Measurements from ENCODE around the gene GNAI3. TPM values are rescaled to one million over a fixed set of nuclear protein-coding genes. Genes with fewer than 3 reads are reported as not detected.

GNAI3 gene
- total RNA-seq (1 to 10 TPM; 5.1 to 5.4 TPM), total RNA-seq (85.2 to 259 (median 152) reads per million in 172 experiments)
- polyA plus RNA-seq (2013, experiment 1 of 2), result 5.8 TPM
- polyA plus RNA-seq (2013, experiment 2 of 2), result 6.0 TPM

- no peaks in the 10 kb centered on the region for H3K9me3 Mint-ChIP-seq
- POLR2A ChIA-PET, result interaction anchor here (0.6 to 2.8 kb wide), 49 partner anchors 10 to 857 kb away, joined by 3 to 52 read pairs (median 5); partner anchors contain the start of genes AHCYL1, AMIGO1, AMPD2 and ATXN7L2
- H3K27ac ChIP-seq (ENCODE audit: low read depth in 1 of 2, low read length in 2 of 2), result peak within 1 kb of the TSS; percentile 87 to 92
- peaks cover 22% of the 10 kb centered on the region for H3K36me3 Mint-ChIP-seq (ENCODE audit: low read depth)
- intact Hi-C loops (cut with DNase I, micrococcal nuclease), result loop anchor here (1.0 to 5.0 kb wide), 3 partner anchors 73 to 121 kb away; partner anchors contain the start of gene PSMA5 (in 1 of the 2)
- TF ChIP-seq, protein P1, sequence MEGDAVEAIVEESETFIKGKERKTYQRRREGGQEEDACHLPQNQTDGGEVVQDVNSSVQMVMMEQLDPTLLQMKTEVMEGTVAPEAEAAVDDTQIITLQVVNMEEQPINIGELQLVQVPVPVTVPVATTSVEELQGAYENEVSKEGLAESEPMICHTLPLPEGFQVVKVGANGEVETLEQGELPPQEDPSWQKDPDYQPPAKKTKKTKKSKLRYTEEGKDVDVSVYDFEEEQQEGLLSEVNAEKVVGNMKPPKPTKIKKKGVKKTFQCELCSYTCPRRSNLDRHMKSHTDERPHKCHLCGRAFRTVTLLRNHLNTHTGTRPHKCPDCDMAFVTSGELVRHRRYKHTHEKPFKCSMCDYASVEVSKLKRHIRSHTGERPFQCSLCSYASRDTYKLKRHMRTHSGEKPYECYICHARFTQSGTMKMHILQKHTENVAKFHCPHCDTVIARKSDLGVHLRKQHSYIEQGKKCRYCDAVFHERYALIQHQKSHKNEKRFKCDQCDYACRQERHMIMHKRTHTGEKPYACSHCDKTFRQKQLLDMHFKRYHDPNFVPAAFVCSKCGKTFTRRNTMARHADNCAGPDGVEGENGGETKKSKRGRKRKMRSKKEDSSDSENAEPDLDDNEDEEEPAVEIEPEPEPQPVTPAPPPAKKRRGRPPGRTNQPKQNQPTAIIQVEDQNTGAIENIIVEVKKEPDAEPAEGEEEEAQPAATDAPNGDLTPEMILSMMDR (IDR thresholded peaks at IDR 0.05), result no peak
- no peaks in the 10 kb centered on the region for H3K27me3 ChIP-seq (ENCODE audit: control insufficient read depth in 1 of 2, insufficient read depth in 2 of 2, low read length in 2 of 2)
- peak within 1 kb of the TSS; percentile 99 for H3K4me3 Mint-ChIP-seq
- H3K36me3 ChIP-seq (ENCODE audit: insufficient read depth, low read length), result no peaks in the 10 kb centered on the region
- DNase-seq (peak; percentile 91 to 98 (median 95)), ATAC-seq (ENCODE audit: poor library complexity) (peak; percentile 90)
- peaks cover 21% of the 10 kb centered on the region for H3K4me1 ChIP-seq (ENCODE audit: insufficient read depth, low read length)
- peak within 1 kb of the TSS; percentile 73 for H3K4me3 ChIP-seq (ENCODE audit: low read length)
- H3K27me3 Mint-ChIP-seq, result no peaks in the 10 kb centered on the region
- no peaks in the 10 kb centered on the region for H3K9me3 ChIP-seq (ENCODE audit: control insufficient read depth in 1 of 2, insufficient read depth in 1 of 2, low read length in 2 of 2)
- H3K27ac Mint-ChIP-seq, result peak within 1 kb of the TSS; percentile 97
- H3K4me1 Mint-ChIP-seq (ENCODE audit: low read depth), result peaks cover 57% of the 10 kb centered on the region
- CTCF ChIA-PET, result interaction anchor here (0.6 to 2.7 kb wide), 11 partner anchors 13 to 436 kb away, joined by 3 to 17 read pairs (median 5); partner anchors contain the start of genes AHCYL1, AMPD2, ATXN7L2 and CYB561D1
Observed at GRCh38 chr1:109548321-109549267, at the start of gene GNAI3. Gene GNAI3, plus strand, starts transcription at chr1:109548615. Its CDS starts 106 bp downstream, at chr1:109548721.

DNA sequence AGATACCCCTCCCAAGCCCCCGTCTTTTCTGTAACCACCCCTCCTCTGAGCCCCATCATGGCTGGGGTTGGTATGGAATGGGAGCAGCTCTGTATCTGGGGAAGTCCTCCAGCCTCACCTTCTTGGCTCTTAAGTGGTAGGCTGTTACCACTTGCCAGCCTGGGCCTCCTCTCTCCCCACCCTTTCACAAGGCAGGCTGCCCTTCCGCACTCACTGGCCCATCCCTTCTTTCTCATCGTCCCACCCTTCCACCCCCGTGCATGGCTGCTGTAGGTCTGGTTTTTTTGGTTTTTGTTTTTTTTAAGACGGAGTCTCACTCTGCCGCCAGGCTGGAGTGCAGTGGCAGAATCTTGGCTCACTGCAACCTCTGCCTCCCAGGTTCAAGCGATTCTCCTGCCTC lies 49.3 kb upstream of the GNAI3 start:
- H3K27ac ChIP-seq (ENCODE audit: low read depth in 1 of 2, low read length in 2 of 2), result peak overlapping the region; percentile 90 to 94
- Mint-ChIP-seq H3K4me3 (peak overlapping the region; percentile 20), H3K4me1 (ENCODE audit: low read depth) (peaks cover 93% of the 10 kb centered on the region), H3K36me3 (ENCODE audit: low read depth) (peaks cover 69% of the 10 kb centered on the region), H3K27me3 (no peaks in the 10 kb centered on the region), H3K27ac (peak overlapping the region; percentile 95), H3K9me3 (no peaks in the 10 kb centered on the region)
- H3K36me3 ChIP-seq (ENCODE audit: insufficient read depth, low read length), result peaks cover 51% of the 10 kb centered on the region
- no peak for DNase-seq
- TF ChIP-seq, protein P1 (IDR thresholded peaks at IDR 0.05), result no peak
- peaks cover 99% of the 10 kb centered on the region for H3K4me1 ChIP-seq (ENCODE audit: insufficient read depth, low read length)
- intact Hi-C loops (cut with DNase I, micrococcal nuclease), result no loop called here
- no peaks in the 10 kb centered on the region for H3K27me3 ChIP-seq (ENCODE audit: control insufficient read depth in 1 of 2, insufficient read depth in 2 of 2, low read length in 2 of 2)
- POLR2A ChIA-PET, result interaction anchor here (0.9 to 22.6 kb wide), 5 partner anchors 9 to 141 kb away, joined by 3 to 318 read pairs (median 7); partner anchors contain the start of genes AMIGO1 and ATXN7L2
- no peaks in the 10 kb centered on the region for H3K9me3 ChIP-seq (ENCODE audit: control insufficient read depth in 1 of 2, insufficient read depth in 1 of 2, low read length in 2 of 2)
- no peak for ATAC-seq (ENCODE audit: poor library complexity)
- CTCF ChIA-PET, result interaction anchor here (0.7 to 24.2 kb wide), 6 partner anchors 8 to 101 kb away, joined by 3 to 474 read pairs (median 6); partner anchors contain the start of gene AMIGO1
- no peak overlapping the region for H3K4me3 ChIP-seq (ENCODE audit: low read length)
